NB4 (cell line): ENCODE results near the gene RDX.

Source experiments
- POLR2A ChIP-seq: IDR thresholded peaks from 2 replicates; pipeline ENCODE4 v1.6.1; 2011; ENCODE audit warnings: mild to moderate bottlenecking; ENCODE audit not compliant: insufficient read length; ENCODE audit errors: extremely low read depth
- TF ChIP-seq, protein P1 (sequence below): IDR thresholded peaks from one replicate; pipeline ENCODE4 v1.5.1; 2012; ENCODE audit warnings: low read depth, low read length

DNA sequence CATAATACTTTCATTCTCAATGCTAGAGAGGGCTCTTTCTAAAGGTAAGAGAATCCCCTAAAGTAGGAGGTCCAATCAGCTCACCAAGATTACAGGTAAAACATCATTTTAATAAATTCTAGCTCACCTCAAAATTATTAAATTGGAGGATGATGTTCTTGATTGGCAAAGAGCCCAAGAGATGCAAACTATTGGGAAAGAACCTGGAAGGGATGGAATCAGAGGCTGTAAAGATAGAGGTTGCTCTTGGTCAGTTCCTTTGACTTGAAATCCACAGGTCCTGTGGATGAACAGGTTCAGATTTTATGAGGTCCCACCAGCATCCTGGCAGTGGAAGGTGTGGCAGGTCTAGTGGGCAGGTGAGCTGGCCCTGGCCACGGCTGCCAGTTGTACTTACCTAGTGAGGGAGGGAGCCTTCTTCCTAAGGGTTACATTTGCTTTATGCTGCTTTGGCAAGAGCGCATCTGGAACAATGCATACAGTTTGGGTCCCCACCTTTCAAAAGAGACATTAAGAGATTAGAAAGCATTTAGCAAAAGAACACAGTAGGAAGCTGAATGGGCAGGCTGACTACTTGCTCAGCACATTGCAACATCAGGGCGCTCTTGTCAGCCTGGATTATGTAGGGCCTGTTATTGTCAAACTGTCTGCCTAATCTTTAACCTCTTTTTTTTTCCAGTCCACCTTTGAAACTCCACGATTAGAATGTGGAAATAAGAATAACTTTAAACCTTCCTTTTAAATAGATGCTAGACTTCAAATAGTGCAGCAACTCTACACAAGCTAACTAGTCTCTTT lies 97.0 kb downstream of the RDX start:
- TF ChIP-seq POLR2A, result no peak
- TF ChIP-seq, protein P1, sequence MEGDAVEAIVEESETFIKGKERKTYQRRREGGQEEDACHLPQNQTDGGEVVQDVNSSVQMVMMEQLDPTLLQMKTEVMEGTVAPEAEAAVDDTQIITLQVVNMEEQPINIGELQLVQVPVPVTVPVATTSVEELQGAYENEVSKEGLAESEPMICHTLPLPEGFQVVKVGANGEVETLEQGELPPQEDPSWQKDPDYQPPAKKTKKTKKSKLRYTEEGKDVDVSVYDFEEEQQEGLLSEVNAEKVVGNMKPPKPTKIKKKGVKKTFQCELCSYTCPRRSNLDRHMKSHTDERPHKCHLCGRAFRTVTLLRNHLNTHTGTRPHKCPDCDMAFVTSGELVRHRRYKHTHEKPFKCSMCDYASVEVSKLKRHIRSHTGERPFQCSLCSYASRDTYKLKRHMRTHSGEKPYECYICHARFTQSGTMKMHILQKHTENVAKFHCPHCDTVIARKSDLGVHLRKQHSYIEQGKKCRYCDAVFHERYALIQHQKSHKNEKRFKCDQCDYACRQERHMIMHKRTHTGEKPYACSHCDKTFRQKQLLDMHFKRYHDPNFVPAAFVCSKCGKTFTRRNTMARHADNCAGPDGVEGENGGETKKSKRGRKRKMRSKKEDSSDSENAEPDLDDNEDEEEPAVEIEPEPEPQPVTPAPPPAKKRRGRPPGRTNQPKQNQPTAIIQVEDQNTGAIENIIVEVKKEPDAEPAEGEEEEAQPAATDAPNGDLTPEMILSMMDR, result no peak
